ENCODE data around the gene TFDP3. TPM values are rescaled to one million over a fixed set of nuclear protein-coding genes. Genes with fewer than 3 reads are reported as not detected.

TFDP3 gene
- total and polyA plus RNA-seq, 2 of the 13 experiments (the other 11 are each of a cell fraction or from before 2014, with no cell fraction given) = not detected

- TF ChIP-seq ZMYM3 (CRISPR knock-in tag; IDR thresholded peaks at IDR 0.05) (no peak), POLR2AphosphoS2 (IDR thresholded peaks at IDR 0.05; ENCODE audit: low read depth, low read length) (no peak), GRHL1 (CRISPR knock-in tag; conservative IDR thresholded peaks at IDR 0.05) (no peak), ZNF3 (CRISPR knock-in tag; IDR thresholded peaks at IDR 0.05) (no peak), ARNTL (CRISPR knock-in tag; IDR thresholded peaks at IDR 0.05) (no peak), GLI4 (CRISPR knock-in tag; IDR thresholded peaks at IDR 0.05; ENCODE audit: borderline replicate concordance) (no peak), RBM39 (IDR thresholded peaks at IDR 0.05; ENCODE audit: low read depth, low read length, poor library complexity, severe bottlenecking) (no peak)
These were observed 29.5 kb downstream of the TFDP3 start (continued) for GRCh38 chrX:133188631-133189030.

DNA sequence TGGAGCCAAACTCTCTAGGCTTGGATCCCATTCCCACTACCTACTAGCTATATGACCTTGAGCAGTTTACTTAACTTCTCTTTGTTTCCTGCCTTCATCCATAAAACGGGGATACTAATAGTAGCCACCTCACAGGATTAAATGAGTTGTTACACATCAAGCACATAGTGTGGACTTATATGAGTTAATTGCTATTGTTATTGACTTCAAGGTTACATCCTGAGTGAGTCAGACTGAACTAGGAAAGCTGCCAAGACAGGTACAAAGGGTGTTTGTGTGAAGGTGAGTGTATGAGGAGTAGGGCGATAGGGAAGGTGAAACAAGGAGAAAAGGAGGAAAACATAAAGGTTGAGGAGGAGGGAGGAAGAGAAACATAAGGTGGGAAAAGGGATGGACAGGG lies 32.2 kb downstream of the TFDP3 start:
- 0% methylated on average over 2 of the region's 2 CpGs for WGBS (ENCODE audit: low lambda C conversion rate)
- peak; percentile 48; the same call in 1 of the 2 replicates for TF ChIP-seq ZKSCAN1 (IDR thresholded peaks at IDR 0.05; ENCODE audit: low read length)
- TF ChIP-seq FOSL2 (CRISPR knock-in tag; IDR thresholded peaks at IDR 0.05) = peak; percentile 66
- TF ChIP-seq SOX13 (IDR thresholded peaks at IDR 0.05) = no peak
- peak in 1 of 2 experiments; percentile 33; a peak in 2 of 4 replicates for TF ChIP-seq SOX13 (CRISPR knock-in tag; conservative IDR thresholded peaks at IDR 0.05 in 1 of 2, IDR thresholded peaks at IDR 0.05 in 1 of 2)
- TF ChIP-seq SOX5 (CRISPR knock-in tag; IDR thresholded peaks at IDR 0.05; ENCODE audit: borderline replicate concordance) = peak; percentile 39; the same call in 1 of the 2 replicates
- TF ChIP-seq MBNL3 (CRISPR knock-in tag; conservative IDR thresholded peaks at IDR 0.05) = no peak
- TF ChIP-seq SOX6 (IDR thresholded peaks at IDR 0.05) = no peak
- TF ChIP-seq SOX6 (CRISPR knock-in tag; IDR thresholded peaks at IDR 0.05) = peak; percentile 63; the same call in 1 of the 2 replicates
- no peak for TF ChIP-seq ZNF512 (CRISPR knock-in tag; IDR thresholded peaks at IDR 0.05)
- H3K4me3 ChIP-seq (replicated peaks in 1 of 3; ENCODE audit: insufficient read depth in 1 of 3, low read depth in 2 of 3, low read length in 3 of 3) = no peak overlapping the region
- no peaks in the 10 kb centered on the region for H4K20me1 ChIP-seq (ENCODE audit: insufficient read depth, low read length)
- POLR2A ChIA-PET = no interaction called here
- H3K27ac ChIP-seq (ENCODE audit: extremely low read length, insufficient read depth, low read length) = no peak overlapping the region
- ATAC-seq (no peak), DNase-seq (ENCODE audit: low spot score) (peak; percentile 24), FAIRE-seq (no peak)
- CTCF ChIA-PET (ENCODE audit: low intra/inter-chr PET ratio, low total read pairs) = no interaction called here
- intact Hi-C loops (cut with micrococcal nuclease; ENCODE audit: unreplicated experiment) = no loop called here
- no peaks in the 10 kb centered on the region for H3K79me2 ChIP-seq (ENCODE audit: insufficient read depth, low read length)
- H3K27me3 ChIP-seq (ENCODE audit: control insufficient read depth in 1 of 2, insufficient read depth in 2 of 2, low read length in 2 of 2) = no peaks in the 10 kb centered on the region
- no peaks in the 10 kb centered on the region for H3K36me3 ChIP-seq (replicated peaks in 1 of 2; ENCODE audit: control insufficient read depth in 1 of 2, insufficient read depth in 2 of 2, low read length in 2 of 2)
- in situ Hi-C loops (cut with HindIII; ENCODE audit: extremely low pct_ligation_motif_present, low pct_unique_long_range_greater_than_20kb) = loop anchor here (25.0 kb wide), 1 partner anchor 449 kb away; no protein-coding TSS in a partner anchor
- peak overlapping the region; percentile 23; the same call in 1 of the 2 replicates for H3K4me2 ChIP-seq (ENCODE audit: low read depth, low read length)
- no peak overlapping the region for H2AFZ ChIP-seq (ENCODE audit: low read length)
- no peak overlapping the region for H3K9ac ChIP-seq (ENCODE audit: insufficient read depth, low read depth, low read length)
- peaks cover 20% of the 10 kb centered on the region for H3K4me1 ChIP-seq (ENCODE audit: insufficient read depth, low read length)
- no peaks in the 10 kb centered on the region for H3K9me3 ChIP-seq (ENCODE audit: low read length)
- BruUV-seq (replicated peaks) = no TSS peak

Measured in HepG2 (cell line).